GM19452 (cell line): ENCODE data around the gene ROS1.
"Not testable (repeated sequence)": the region's sequence is repeated elsewhere in the genome, so short reads cannot be mapped to it uniquely, and the experiment has no call there.

Experiments
- ATAC-seq: cut with Tn5 transposase; IDR thresholded peaks from one replicate; pipeline ENCODE4 v1.9.1; 2021; ENCODE audit not compliant: unreplicated experiment

ROS1 gene

DNA sequence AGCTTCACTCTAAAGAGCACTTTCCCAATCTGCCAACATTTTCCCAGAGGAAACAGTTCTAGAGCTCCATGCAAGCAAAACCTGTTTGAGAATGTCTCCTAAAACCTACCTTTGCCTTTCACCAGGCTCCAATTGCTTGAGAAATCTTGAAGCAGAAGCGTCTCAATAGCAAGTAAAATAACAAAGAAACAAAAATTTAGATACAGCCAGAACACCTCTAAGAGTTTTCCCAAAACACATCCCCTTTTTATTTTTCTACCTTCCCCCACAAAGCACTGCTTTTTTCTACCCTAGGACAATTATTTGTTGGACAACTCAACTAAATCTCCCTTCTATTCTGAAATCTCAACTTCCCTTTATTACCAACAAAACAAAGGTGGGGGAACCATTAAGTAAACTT is 156.8 kb downstream of the ROS1 start:
- no peak for ATAC-seq

GRCh38 chr6:117267766-117268534 is 157.8 kb downstream of the ROS1 start:
- no peak for ATAC-seq

DNA sequence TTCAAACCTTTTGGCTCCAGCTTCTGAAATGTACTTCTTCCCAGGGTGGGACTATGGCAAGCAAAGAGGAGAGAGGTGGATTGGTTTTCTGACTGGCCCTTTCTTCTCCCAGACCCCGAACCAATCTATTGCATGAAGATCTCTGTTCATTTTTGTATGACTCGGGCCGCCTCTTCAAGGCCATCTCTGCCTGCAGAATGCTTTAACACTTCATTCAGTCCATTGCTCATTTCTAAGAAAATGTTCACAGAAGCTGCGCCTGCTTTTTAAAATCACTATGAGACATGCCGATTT is 158.7 kb downstream of the ROS1 start:
- ATAC-seq: no peak

DNA sequence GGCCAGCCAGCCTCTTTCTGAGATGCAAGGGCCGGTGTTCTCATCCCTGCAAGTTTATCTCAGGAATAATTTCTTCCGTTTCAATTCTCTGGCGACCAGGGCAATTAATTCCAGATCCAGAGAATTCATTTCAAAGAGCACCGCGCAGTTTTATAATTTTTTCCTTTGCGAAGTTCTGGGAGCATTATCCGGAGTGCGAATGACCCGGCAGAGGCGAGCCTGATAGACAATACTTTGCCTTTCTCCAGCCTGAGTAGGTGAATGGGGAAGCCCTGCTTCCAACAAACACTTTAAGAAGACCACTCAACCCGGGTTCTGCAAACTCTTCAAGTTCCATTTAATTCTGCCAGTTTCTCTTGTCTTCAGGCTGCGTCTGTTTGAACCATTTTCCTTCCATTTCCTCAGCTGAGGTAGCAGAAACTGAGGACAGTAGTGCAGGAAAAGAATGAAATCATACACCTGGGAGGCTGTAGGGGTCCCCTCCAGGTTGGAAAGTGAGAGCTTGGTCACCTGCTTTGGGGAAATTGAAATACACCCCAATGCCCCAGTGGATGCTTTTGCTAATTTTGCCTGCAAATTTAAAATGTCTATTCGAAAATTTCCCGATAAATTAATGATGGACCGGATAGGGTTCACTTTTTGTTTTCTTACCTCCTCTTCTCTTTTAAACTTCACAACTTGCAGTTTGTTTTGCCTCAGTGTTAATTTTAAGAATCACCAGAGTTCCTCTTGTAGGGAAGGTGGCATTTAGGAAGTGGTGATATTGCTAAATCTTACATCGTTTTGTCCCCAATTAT is 159.3 kb downstream of the ROS1 start:
- no peak for ATAC-seq

DNA sequence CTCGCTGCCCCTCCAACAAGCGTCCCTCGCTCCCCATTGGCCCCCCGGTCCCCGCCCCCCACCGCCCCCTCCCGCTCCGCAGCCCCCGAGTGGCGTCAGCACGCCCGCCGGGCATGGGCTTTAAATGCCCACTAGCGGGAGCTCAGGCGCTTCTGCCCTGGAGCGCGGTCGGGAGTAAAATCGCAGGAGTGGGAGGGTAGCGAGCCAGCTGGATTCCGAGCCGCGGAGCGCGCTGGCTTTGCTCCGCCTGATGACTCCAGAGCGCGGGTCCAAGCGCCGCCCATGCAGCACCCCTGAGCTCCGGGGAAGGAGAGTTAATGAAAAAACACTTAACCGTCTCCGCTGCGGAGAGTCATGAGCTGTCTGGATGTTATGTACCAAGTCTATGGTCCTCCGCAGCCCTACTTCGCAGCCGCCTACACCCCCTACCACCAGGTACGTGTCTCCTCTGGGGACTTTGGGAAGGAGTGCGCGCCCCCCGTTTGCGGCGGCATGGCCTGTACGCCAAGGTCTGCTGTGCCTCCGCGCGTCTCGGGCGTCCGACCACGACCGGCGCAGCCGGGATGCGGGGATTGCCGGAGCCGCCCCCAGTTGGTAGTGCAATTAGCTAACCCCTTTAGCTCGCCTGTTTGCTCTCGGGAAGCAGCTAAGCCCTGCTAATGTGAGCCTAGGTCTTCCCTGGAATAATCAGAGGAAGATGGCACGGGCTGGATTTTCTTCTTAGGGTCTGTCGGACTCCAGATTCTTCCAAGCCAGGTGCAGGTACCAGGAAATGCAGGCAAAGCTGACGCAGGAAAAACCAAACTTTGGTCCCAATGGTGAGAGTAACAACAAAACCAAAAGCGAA is 160.1 kb downstream of the ROS1 start, which contains the start of gene VGLL2:
Gene VGLL2, plus strand, starts transcription at position 149 of the 847 bp plus-strand sequence. Its CDS starts 206 bp downstream, at position 355.
- no peak for ATAC-seq

DNA sequence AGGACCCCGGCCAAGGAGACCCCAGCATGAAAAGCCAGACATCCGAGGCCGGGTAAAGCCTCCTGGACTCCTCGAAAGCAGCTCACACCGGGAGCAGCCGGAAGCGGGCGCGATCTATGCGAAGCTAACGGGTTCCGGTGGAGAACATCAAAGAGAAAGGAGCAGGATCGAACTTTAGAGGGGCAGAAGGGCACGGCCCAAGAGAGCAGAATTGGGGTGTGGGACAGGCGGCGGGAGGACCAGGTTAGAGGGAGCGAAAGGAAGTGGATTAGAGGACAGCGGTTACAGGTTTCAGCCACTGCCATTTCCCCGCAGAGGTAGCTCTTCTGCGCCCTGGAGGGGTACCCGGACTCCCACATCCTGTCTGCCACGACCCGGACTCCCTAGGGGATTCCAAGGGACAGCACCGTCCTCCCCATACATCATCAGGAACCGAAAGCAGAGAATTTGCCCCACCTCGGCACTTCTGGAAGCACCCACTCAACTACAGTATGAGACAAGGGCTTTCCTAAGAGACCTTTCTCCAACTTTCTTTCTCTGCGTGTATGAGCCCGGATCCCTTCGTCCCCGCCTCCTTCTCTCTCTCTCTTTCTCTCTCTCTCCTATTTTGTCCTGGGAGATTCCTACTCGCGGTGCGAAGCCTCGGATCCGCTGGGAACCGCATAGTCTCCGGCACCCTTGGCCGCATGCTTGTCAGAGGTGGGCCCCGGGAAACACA is 160.9 kb downstream of the ROS1 start:
- peak; percentile 56 for ATAC-seq

GRCh38 chr6:117264369-117264691 is 161.4 kb downstream of the ROS1 start:
- ATAC-seq: peak; percentile 11

GRCh38 chr6:117263353-117263927 is 162.3 kb downstream of the ROS1 start:
- ATAC-seq: no peak

- ATAC-seq: no peak
Measured at GRCh38 chr6:117262799-117263198, 162.9 kb downstream of the ROS1 start.

GRCh38 chr6:117253785-117254184 is 172.0 kb downstream of the ROS1 start:
- no peak for ATAC-seq

GRCh38 chr6:117244979-117245378 is 180.8 kb downstream of the ROS1 start:
- ATAC-seq: not testable (repeated sequence)

DNA sequence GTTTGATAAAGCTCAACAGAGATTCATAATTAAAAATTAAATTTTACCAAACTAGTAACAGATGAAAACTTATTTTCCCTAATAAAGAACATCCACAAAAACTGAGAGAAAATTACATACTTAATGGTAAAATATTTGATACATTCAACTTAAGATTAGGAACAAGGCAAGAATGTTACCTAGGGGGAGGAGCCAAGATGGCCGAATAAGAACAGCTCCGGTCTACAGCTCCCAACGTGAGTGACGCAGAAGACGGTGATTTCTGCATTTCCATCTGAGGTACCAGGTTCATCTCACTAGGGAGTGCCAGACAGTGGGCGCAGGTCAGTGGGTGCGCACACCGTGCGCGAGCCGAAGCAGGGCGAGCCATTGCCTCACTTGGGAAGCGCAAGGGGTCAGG is 181.2 kb downstream of the ROS1 start:
- not testable (repeated sequence) for ATAC-seq
